Mucosa of rectum (tissue), 2 donors: ENCODE measurements around the gene AFF2.

Experiments used
- H3K27ac ChIP-seq, 2 donors: one replicate each; pipeline ENCODE4 v1.7.0; 2013; ENCODE audit warnings: inconsistent platforms in 2 of 2, low read depth in 2 of 2, low read length in 2 of 2
- H3K27me3 ChIP-seq, 2 donors: one replicate each; pipeline ENCODE4 v1.7.0; 2013; ENCODE audit warnings: low read length in 2 of 2; ENCODE audit not compliant: control insufficient read depth in 2 of 2, insufficient read depth in 2 of 2
- H3K36me3 ChIP-seq, 2 donors: one replicate each; pipeline ENCODE4 v1.7.0; 2013; ENCODE audit warnings: low read length in 2 of 2; ENCODE audit not compliant: control insufficient read depth in 2 of 2, insufficient read depth in 2 of 2
- H3K4me1 ChIP-seq, 2 donors: one replicate each; pipeline ENCODE4 v1.7.0; 2013; ENCODE audit warnings: low read length in 2 of 2, mild to moderate bottlenecking in 1 of 2; ENCODE audit not compliant: control insufficient read depth in 2 of 2, insufficient read depth in 2 of 2
- H3K4me3 ChIP-seq, 2 donors: one replicate each; pipeline ENCODE4 v1.7.0; 2013; ENCODE audit warnings: low read length in 2 of 2
- H3K9ac ChIP-seq, 2 donors: one replicate each; pipeline ENCODE4 v1.7.0; 2013; ENCODE audit warnings: low read length in 2 of 2, low read depth in 1 of 2, mild to moderate bottlenecking in 1 of 2
- H3K9me3 ChIP-seq, 2 donors: one replicate each; pipeline ENCODE4 v1.7.0; 2013; ENCODE audit warnings: low read length in 2 of 2; ENCODE audit not compliant: control insufficient read depth in 2 of 2
- donor health status: healthy.
- donor health status: Normal muscosa, but diverticular disease.

Gene AFF2

GRCh38 chrX:149039057-149039456 lies 538.6 kb downstream of the AFF2 start:
- Histone ChIP-seq H3K27ac (no peak overlapping the region), H3K27me3 (no peaks in the 10 kb centered on the region), H3K9ac (no peak overlapping the region)

GRCh38 chrX:149040873-149041535 lies 540.6 kb downstream of the AFF2 start:
- H3K4me1 ChIP-seq: no peaks in the 10 kb centered on the region
- H3K9ac ChIP-seq: no peak overlapping the region
- no peaks in the 10 kb centered on the region for H3K36me3 ChIP-seq
- H3K27me3 ChIP-seq: no peaks in the 10 kb centered on the region
- no peak overlapping the region for H3K4me3 ChIP-seq
- H3K27ac ChIP-seq: no peak overlapping the region
- no peaks in the 10 kb centered on the region for H3K9me3 ChIP-seq

More at GRCh38 chrX:149039057-149039456, 538.6 kb downstream of the AFF2 start:
- H3K4me1 ChIP-seq: no peaks in the 10 kb centered on the region
- H3K4me3 ChIP-seq: no peak overlapping the region
- no peaks in the 10 kb centered on the region for H3K36me3 ChIP-seq
- H3K9me3 ChIP-seq: no peaks in the 10 kb centered on the region

GRCh38 chrX:149043401-149043800 lies 543.0 kb downstream of the AFF2 start:
- Histone ChIP-seq H3K4me3 (no peak overlapping the region), H3K4me1 (no peaks in the 10 kb centered on the region), H3K27me3 (no peaks in the 10 kb centered on the region), H3K9ac (no peak overlapping the region), H3K27ac (no peak overlapping the region), H3K36me3 (no peaks in the 10 kb centered on the region), H3K9me3 (no peaks in the 10 kb centered on the region)

GRCh38 chrX:149044471-149044870 lies 544.1 kb downstream of the AFF2 start:
- Histone ChIP-seq H3K4me3 (no peak overlapping the region), H3K9me3 (no peaks in the 10 kb centered on the region), H3K27me3 (no peaks in the 10 kb centered on the region), H3K36me3 (no peaks in the 10 kb centered on the region), H3K27ac (no peak overlapping the region), H3K4me1 (no peaks in the 10 kb centered on the region), H3K9ac (no peak overlapping the region)

GRCh38 chrX:149045645-149046210 lies 545.3 kb downstream of the AFF2 start:
- no peak overlapping the region for H3K27ac ChIP-seq
- H3K4me3 ChIP-seq: no peak overlapping the region
- H3K36me3 ChIP-seq: no peaks in the 10 kb centered on the region
- H3K4me1 ChIP-seq: no peaks in the 10 kb centered on the region
- H3K9me3 ChIP-seq: no peaks in the 10 kb centered on the region
- H3K27me3 ChIP-seq: no peaks in the 10 kb centered on the region
- no peak overlapping the region for H3K9ac ChIP-seq
